HG03064 (cell line): ENCODE measurements around the gene JOSD1.

Source experiments
- ATAC-seq: cut with Tn5 transposase; IDR thresholded peaks from one replicate; pipeline ENCODE4 v1.9.1; 2021; ENCODE audit warnings: low read depth; ENCODE audit not compliant: unreplicated experiment

The JOSD1 gene

DNA sequence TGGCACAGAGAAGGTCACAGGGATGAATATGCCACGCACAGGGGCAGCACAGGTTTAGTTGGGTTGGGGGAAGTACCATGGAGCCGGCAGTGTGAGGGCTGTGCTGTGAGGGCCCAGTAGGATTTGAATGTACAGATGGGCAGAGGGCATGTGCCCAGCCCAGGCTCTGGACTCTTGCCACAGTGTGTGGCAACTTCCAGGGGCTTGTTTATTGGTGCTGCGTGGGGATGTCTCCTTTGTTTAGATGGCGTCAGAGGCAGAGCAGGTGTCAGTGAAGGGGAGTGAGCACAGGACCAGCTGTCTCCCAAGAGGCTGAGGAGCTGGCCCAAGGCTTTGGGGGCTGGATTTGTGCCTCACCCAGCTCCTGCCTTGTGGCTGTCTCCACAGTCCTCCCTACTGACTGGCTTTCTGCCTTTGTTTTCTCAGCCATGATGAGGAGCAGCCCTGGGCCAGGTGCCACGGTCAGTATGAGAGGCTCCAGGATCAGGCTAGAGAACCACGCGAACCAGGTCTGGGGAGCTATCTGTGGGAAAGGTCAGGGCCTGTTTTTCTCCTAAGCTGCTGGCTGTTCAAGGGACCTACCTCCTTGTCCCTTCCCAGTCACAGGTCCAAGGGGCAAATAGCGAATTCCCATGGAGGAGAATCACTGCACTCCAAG is 33.1 kb upstream of the JOSD1 start:
- ATAC-seq = no peak

DNA sequence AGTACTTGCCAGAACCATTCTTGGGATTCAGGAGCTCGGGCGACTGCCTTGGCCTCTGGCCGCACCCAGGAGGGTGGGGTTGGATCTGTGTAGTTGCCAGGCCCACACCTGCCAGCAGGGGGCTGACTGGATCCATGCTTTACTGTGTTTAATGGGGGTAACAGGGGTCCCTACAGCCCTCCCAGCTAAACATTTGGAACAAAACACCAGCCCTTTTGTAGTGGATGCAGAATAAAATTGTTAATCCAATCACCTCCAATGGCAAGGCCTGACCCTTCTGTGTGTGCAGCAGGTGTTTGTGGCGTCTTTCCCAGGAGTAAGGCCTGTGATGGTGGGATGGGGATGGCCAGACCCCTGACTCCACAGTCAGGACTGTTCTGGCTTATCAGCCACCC is 32.6 kb upstream of the JOSD1 start:
- no peak for ATAC-seq

DNA sequence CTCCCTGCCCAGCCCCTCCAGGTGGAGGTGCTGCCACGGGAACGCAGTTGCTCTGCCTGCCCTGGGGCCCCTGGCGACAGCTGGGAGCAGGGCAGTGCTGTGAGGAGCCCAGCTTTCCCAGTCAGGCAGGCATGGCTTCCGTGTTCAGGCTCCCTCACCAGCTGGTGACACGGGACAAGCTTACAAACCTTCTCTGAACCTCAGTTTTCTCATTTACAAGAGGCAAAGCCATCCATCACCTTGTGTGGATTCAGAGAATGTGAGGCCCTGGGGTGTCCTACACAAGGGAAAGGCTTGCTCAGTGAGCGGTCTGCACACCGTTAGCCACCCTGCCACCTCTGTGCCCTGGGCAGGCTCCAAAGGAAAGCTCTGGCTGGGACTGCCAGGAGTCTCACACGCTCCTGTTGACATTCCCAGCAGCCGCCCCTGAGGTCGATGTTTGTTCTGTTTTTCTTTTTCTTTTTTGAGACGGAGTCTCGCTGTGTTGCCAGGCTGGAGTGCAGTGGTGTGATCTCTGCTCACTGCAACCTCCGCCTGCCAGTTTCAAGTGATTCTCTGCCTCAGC is 31.6 kb upstream of the JOSD1 start:
- no peak for ATAC-seq

DNA sequence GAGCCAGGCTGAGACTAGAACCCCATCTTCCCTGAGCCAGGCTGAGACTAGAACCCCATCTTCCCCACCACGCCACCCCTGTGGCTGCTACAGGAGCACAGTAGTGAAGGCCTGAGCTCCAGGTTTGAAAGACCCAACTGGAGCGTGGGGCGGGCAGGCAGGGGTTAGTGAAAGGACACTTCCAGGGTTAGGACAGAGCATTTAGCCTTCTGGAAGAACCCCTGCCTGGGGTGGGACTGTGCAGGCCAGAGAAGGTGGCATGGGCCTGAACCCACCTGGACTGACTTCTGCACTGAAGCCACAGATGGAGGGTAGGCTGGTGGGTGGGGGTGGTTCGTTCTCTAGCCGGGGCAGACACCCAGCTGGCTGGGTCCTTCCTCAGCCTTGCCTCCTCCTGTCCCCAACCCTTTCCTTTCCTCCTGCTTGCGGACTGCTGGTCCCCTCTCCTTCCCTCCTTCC is 31.0 kb upstream of the JOSD1 start:
- ATAC-seq = no peak

DNA sequence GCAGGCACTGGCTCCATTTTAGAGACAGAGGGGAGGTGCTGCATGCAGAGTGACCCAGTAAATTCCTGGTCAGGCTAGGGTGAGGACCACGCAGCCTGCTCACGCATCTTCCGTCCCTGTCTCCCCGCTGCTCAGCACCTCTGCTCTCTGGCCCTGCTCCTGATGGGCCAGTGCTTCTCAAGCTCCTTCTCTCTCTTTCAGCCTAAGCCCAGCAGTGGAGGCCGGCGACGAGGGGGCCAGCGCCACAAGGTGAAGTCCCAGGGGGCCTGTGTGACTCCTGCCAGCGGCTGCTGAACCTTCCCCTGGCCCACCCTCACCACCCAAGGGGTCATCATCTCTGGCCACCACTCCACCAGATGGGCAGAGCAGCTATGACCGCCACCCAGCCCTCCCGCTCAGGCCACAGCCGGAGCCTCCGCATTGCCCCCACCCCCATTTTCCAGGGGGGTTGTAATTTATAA is 29.7 kb upstream of the JOSD1 start:
- no peak for ATAC-seq

DNA sequence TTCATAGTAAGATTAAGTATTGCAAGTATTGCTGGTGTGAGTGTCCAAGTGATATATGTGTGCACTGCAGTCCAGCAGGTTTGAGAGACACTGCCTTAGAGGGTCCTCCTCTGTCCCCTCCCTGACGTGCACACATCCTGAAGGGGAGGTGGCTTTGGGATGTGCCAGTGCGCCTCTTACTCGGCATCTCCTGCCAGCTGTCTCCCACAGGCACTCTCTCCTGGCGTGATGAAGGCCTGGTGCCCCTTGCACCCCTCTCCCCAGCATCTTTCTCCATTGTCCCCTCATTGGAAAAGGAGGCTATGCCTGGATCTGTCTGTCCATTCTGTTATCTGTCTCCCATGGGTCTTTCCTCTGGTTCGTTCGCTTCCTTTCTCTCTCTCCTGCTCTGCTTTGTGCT is 29.2 kb upstream of the JOSD1 start:
- ATAC-seq = no peak

DNA sequence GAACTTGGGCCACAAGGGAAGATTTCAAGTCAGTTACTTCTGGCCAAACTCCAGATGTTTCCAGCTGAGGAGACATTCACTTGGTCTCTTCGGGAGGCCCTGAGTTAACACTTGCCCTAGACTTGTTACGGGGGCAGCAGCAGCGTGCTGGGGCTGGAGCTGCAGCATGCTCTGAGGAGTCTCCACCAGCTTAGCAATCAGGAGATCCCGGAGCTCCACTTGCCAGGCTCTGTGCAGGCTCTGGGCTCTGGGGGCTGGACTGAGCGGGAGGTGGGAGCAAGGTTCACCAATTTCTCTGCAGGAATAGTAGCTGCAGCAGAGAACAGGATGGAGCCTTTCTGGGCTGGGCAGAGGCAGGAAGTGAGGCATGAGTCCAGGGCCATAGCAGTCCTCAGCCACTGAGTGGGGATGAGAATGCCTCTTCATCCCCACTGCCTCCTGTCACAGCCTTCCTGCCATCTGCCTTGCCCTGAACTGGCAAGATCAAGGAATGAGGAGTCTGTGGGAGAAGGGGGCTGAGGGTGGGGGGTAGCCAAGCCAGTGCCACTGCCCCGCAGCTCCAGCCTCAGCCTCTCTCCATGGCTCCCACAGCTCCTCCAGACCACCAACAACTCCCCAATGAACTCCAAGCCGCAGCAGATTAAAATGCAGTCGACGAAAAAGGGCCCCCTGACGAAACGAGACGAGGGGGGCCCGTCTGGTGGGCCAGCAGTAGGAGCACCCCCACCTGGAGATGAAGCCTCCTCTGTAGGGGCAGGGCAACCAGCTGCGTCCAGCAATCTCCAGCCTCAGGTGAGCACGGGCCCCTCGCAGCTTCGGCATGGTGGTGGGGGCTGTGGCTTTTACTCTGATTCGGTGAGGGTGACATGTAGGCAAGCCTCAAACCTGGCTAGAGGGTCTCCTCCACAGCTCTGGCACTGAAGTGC is 28.4 kb upstream of the JOSD1 start:
- no peak for ATAC-seq

DNA sequence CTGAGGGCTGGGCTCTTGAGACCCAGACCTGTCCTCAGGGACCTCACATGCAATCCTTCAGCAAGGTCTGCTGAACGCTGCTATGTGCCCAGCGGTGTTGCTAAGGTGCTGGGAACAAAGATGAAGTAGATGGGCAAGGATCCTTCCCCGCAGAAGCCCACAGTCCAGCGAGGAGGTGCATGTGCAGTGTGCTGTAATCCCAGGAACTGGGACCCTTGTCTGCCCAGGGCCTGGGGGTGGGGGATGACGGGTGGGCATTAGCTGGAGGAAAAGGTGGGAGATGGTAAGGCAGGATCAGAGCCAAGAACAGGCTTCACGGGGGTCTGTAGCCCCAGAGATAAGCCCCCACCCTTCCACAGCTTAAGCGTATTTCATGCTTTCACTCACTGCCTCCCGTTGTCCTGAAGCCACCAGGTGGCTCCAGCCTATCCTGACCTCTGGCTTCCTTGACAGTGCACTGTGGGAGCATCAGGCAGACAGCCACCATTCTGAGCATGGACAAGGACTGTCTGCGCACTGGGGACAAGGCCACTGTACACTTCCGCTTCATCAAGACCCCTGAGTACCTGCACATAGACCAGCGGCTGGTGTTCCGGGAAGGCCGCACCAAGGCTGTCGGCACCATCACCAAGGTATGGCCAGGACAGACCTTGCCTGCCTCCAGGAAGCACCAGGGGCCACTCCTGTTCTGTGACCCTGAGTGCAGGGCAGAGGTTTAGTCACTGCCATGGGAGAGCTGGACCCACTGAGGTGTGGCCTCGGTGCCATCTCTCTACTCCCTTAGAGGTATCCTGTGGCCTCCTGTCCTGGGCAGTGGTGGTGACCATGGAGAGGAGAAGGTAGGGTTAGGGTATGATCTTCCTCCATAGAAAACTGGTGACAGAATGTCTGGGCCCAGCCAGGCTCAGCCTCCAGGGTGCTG is 27.0 kb upstream of the JOSD1 start:
- ATAC-seq = no peak

DNA sequence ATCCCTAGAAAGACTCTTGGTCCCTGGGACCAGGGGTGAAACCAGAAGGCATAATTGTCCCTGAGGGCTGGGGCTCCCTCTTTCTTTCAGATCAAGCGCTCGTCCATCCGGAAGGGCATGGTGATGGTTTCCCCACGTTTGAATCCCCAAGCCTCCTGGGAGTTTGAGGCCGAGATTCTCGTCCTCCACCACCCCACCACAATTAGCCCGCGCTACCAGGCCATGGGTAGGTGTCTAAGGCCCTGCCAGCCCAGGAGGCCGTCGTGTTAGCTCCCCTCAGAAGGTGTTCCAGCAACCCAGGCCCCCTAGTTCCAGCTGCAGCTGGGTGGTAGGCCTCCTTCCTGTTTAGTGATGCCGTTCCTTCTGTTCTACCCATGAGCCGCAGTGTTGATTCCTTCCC is 26.4 kb upstream of the JOSD1 start:
- ATAC-seq = no peak

DNA sequence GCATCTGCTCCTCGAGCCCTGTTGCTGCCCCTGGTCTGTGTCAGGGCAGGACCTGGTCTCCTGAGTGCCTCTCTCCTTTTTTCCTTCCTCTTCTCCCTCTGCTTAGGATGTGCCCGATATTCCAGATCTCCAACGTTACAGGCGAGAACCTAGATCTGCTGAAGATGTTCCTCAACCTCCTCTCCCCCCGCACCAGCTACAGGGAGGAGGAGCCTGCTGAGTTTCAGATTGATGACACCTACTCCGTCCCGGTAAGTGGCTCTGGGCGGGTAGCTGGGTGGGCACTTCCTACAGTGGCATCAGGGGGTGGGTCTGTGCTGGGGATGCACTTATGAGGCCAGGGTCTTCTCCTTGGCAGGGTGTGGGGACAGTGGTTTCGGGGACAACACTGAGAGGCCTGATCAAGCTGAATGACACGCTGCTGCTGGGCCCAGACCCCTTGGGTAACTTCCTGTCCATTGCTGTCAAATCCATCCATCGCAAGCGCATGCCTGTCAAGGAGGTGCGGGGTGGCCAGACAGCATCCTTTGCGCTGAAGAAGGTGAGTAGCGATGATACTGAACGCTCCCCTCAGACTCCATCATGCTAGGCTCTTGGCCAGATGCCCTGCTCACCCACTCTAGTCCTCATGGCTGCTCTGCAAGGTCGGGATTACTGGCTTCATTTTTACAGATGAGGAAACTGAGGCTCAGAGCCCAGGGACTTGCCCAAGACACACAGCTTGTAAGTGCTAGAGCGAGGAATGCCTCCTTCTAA is 25.3 kb upstream of the JOSD1 start:
- no peak for ATAC-seq

DNA sequence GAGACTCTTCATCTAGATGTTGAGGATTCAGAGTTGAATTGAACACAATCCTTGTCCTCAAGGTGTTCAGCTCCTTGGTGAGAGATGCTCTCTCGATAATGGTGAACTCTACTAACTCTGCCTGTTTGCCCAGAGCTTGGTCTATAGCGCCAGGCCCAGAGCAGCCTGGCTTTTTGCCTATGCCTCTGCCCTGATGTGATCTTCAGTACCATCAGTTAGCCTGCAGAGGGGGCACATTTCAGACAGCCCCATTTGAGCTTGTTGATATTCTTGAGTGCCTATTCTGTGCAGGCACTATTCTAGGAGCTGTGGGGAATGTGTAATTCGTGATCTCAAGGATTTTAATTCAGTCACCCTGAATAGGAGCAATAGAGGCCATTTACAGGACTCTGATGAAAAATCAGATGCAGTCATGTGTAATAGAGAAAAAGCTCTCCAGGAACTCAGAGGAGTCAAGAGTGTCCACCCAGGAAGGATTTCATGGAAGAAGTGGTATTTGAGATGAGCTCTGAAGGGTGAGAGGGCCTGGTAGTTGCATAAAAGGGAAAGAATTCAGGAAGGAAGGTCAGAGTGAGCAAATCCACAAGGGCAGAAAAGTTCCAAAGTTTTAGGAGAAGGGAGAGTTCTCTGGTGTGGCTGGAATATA is 24.3 kb upstream of the JOSD1 start:
- ATAC-seq = no peak

DNA sequence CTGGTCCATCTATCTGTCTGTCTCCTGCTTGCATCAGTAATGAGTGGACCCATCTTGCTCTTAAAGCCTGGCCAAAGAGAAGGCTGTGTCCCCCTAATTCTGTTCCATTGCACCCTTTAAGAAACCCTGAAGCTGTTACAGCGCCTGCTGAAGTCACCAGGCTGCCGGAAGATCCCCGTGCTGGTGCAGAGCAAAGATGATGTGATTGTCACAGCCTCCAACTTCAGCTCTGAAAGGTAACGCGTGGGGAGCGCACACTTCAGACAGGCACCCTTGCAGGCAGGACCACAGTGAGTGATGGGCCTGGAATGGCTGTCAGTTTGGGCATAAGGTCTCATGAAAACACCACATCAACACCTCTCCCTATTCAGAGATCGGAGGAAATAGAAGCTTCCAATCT is 23.4 kb upstream of the JOSD1 start:
- ATAC-seq = no peak

DNA sequence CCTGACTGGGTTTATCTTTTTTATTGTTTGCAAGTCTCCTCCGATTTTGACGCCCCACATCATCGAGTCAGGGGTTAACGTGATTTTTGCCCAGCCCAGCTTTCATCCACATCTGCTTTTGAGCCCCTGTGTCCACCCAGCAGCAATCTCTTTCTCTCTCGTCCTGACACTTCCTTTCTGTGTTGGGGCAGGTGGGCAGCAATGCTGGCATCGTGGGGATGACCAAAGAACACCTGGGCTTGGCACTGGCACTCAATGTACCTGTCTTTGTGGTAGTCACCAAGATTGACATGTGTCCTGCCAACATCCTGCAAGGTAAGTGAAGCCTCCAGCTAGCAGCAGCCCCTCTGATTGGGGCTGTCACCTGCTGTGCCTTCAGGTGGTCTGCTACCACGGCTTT is 20.8 kb upstream of the JOSD1 start:
- ATAC-seq = no peak

DNA sequence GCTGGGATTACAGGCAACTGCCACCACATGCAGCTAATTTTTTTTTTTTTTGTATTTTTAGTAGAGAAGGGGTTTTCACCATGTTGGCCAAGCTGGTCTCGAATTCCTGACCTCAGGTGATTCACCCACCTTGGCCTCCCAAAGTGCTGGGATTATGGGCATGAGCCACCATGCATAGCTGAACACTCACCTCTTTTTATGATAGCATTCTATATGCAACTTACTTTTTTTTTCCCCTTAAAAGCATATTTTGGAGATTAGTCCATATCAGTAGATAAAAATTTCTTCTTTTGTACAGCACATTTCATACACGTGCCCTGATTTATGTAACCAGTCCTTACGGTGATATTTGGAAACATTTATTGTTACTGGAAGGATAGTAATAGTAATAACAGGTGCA is 19.6 kb upstream of the JOSD1 start:
- no peak for ATAC-seq

DNA sequence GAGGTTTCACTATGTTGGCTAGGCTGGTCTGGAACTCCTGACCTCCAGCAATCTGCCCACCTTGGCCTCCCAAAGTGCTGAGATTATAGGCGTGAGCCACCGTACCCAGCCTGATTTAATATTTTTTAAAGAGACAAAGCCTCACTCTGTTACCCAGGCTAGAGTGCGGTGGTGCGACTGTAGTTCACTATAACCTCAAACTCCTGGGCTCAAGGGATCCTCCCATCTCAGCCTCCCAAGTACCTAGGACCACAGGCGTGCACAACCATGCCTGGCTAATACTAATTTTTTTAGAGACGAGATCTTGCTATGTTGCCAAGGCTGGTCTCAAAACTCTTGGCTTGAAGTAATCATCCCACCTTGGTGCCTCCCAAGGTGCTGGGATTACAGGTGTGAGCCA is 18.5 kb upstream of the JOSD1 start:
- ATAC-seq = no peak

DNA sequence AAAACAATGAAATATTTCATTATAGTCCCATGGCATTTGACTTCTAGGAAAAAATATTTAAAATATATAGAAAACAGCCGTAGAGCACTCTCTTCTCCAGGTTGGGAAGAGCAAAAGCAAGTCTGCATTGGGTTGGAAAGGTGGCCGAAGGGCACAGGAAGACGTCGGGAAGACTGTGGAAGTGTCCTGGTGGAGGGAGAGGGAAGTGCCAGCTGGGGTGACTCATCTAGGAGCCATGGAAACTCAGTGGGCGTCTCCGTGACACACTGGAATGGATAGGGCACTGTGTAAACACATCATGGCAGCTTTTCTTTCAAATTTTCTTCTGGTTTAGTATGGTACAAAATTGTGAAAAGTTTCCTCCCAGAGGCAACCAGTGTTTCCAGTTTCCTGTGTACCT is 17.7 kb upstream of the JOSD1 start:
- no peak for ATAC-seq

DNA sequence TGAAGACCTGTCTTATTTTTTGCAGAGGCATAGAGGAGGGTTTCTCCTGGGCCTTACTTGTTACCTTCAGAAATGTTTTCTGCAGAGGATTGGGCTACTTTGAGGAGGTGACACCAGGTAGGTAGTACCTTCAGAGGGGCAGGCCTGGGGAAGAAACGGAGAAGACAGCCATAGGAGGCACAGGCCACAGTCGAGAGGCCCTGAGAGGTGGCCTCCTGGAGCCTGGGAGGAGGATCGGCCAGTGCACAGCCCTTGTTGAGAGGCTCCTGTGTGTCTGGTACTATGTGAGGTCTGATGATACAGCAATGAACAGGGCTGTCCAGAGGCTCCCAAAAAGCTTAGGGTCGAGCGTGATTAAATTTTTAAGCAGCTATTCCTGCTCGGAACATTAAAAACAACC is 16.5 kb upstream of the JOSD1 start:
- no peak for ATAC-seq

DNA sequence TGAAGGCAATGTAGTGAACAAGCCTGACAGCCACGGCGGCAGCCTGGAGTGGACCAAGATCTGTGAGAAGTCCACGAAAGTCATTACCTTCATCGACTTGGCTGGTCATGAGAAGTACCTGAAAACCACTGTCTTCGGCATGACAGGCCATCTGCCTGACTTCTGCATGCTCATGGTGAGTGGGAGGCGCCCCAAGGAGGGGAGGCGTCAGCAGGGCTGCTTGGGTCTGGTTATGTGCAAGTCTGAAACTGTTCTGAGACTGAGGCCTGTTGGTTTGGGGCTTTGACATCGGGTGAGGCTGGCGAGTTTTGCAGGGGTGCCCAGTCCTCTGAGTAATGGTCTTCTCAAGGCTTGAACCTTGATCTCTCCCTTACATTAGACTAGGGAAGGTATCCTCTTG is 16.1 kb upstream of the JOSD1 start:
- ATAC-seq = no peak

DNA sequence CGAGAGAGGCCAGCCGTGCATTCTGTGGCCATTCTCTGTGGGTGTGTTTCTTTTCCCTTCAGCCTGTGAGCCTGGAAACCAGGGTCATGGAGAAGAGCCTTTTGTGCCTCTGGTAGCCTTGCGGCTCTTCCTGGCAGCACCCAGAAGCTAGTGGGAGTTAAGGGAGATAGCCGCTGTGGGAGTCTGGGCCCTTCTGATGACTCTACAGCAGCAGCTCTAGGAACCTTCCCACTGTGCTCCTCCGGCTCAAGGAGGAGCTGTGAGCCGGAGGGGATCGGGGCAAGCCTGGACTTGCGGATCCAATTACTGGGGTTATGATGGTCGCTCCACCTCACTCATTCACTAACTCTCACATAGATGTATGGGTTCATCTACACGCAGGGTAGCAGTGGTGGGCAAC is 15.5 kb upstream of the JOSD1 start:
- no peak for ATAC-seq
